RWPE2 (cell line): ENCODE results near the gene CDH2.

Experiments used
- ATAC-seq: fragments of 200-7000 bp; cut with Tn5 transposase; 3 replicates; pipeline ENCODE4 v1.9.1; 2021; ENCODE audit warnings: low read depth
- DNase-seq: peaks from one replicate; pipeline ENCODE4 v3.0.0-alpha.2; 2020; ENCODE audit warnings: low spot score
- H3K27ac ChIP-seq: fragments of 450-650 bp; 2 replicates; pipeline ENCODE4 v1.5.1; 2017; ENCODE audit warnings: mild to moderate bottlenecking; ENCODE audit not compliant: poor library complexity, severe bottlenecking
- H3K27me3 ChIP-seq: fragments of 250-450 bp; sonication (Bioruptor Pico); 2 replicates; pipeline ENCODE4 v1.5.1; 2021; ENCODE audit warnings: mild to moderate bottlenecking, moderate library complexity; ENCODE audit not compliant: insufficient read depth, poor library complexity, severe bottlenecking
- H3K36me3 ChIP-seq: fragments of 250-450 bp; sonication (Bioruptor Pico); 2 replicates; pipeline ENCODE4 v1.5.1; 2020; ENCODE audit warnings: low read depth, mild to moderate bottlenecking, moderate library complexity
- H3K4me1 ChIP-seq: fragments of 250-450 bp; sonication (Bioruptor Pico); 2 replicates; pipeline ENCODE4 v1.5.1; 2021; ENCODE audit warnings: mild to moderate bottlenecking, moderate library complexity; ENCODE audit not compliant: insufficient read depth, poor library complexity, severe bottlenecking
- H3K4me3 ChIP-seq: fragments of 250-450 bp; sonication (Bioruptor Pico); 2 replicates; pipeline ENCODE4 v1.5.1; 2021; ENCODE audit warnings: mild to moderate bottlenecking, moderate library complexity; ENCODE audit not compliant: severe bottlenecking
- H3K9me3 ChIP-seq: fragments of 250-450 bp; sonication (Bioruptor Pico); 2 replicates; pipeline ENCODE4 v1.5.1; 2021; ENCODE audit warnings: mild to moderate bottlenecking, moderate library complexity; ENCODE audit not compliant: severe bottlenecking
- CTCF ChIP-seq: fragments of 450-650 bp; IDR thresholded peaks from one replicate; pipeline ENCODE4 v1.5.1; 2017; ENCODE audit warnings: mild to moderate bottlenecking, moderate library complexity; ENCODE audit not compliant: poor library complexity, severe bottlenecking

The CDH2 gene

GRCh38 chr18:28132084-28132483 lies 44.8 kb downstream of the CDH2 start:
- peaks cover 7% of the 10 kb centered on the region for H3K4me1 ChIP-seq
- no peak overlapping the region for H3K27ac ChIP-seq
- H3K27me3 ChIP-seq, result no peaks in the 10 kb centered on the region
- TF ChIP-seq CTCF, result no peak
- ATAC-seq, result no peak
- no peak for DNase-seq
- no peak overlapping the region for H3K4me3 ChIP-seq
- no peaks in the 10 kb centered on the region for H3K36me3 ChIP-seq
- no peaks in the 10 kb centered on the region for H3K9me3 ChIP-seq

DNA sequence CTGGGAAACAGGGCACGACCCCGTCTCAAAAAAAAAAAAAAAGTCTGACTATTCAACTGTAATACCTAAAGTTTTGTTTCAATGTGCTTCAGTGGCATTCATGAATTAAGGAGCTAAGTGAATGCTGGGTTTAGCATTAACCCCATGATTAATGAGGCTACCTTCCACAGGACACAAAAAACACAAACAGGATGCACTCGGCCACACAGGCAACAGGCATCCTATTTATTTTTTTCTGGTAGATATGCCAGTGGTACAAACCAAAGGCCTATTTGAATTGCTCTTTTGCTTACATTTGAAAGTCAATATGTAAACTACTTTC lies 48.3 kb downstream of the CDH2 start:
- H3K27ac ChIP-seq, result peak overlapping the region; percentile 36
- no peak for TF ChIP-seq CTCF
- ATAC-seq (no peak), DNase-seq (no peak)
- H3K27me3 ChIP-seq, result no peaks in the 10 kb centered on the region
- H3K4me3 ChIP-seq, result no peak overlapping the region
- peaks cover 30% of the 10 kb centered on the region for H3K4me1 ChIP-seq
- no peaks in the 10 kb centered on the region for H3K36me3 ChIP-seq
- no peaks in the 10 kb centered on the region for H3K9me3 ChIP-seq

GRCh38 chr18:28127763-28128658 lies 48.9 kb downstream of the CDH2 start:
- DNase-seq (no peak), ATAC-seq (peak; percentile 50; the same call in 1 of the 3 replicates)
- Histone ChIP-seq H3K4me1 (peaks cover 30% of the 10 kb centered on the region), H3K4me3 (no peak overlapping the region), H3K9me3 (no peaks in the 10 kb centered on the region), H3K27ac (peak overlapping the region; percentile 36), H3K36me3 (no peaks in the 10 kb centered on the region), H3K27me3 (no peaks in the 10 kb centered on the region)
- no peak for TF ChIP-seq CTCF

DNA sequence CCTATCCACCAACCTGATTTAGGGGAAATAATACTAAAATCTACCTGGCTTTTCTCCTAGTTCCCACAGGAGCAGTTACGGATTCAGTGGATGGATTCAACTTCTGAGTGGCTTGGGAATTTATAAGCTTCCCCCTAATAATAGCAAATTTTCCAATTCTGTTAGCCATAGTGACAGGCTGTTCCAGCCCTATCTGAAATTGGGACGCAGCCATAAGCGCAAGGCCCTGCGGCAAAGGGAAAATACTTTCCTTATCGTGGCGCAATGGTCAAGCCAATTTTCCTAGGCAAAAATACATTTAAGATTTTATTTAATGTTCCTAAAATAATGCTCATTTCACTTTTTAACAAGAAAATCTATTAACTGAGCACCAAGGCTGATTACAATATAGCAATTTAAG lies 49.7 kb downstream of the CDH2 start:
- no peak for TF ChIP-seq CTCF
- no peak for ATAC-seq
- Histone ChIP-seq H3K36me3 (no peaks in the 10 kb centered on the region), H3K27ac (peak overlapping the region; percentile 36), H3K9me3 (no peaks in the 10 kb centered on the region), H3K4me1 (peaks cover 30% of the 10 kb centered on the region), H3K4me3 (no peak overlapping the region), H3K27me3 (no peaks in the 10 kb centered on the region)
- no peak for DNase-seq

DNA sequence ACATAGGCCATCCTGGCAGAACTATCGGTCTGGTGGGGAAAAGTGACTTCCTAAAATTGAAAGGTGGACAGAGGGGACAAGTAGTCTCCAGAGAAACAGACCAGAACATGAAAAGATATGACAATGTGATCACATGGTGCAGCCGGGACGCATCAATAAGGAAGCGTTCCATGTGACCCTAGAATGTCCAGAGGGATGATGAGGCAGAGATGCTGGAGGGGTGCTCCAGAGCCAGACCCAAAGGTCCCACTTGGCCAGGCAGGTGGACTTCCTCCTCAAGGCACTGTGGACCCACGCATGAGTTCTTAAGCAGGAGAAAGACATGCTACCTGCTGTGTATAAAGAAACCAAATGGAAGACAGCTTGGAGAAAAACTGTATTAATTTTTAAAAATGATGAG lies 50.2 kb downstream of the CDH2 start:
- no peaks in the 10 kb centered on the region for H3K36me3 ChIP-seq
- no peaks in the 10 kb centered on the region for H3K9me3 ChIP-seq
- no peaks in the 10 kb centered on the region for H3K27me3 ChIP-seq
- H3K27ac ChIP-seq, result no peak overlapping the region
- DNase-seq (no peak), ATAC-seq (no peak)
- H3K4me3 ChIP-seq, result no peak overlapping the region
- H3K4me1 ChIP-seq, result peaks cover 30% of the 10 kb centered on the region
- TF ChIP-seq CTCF, result no peak
